NCI-H2196 (cell line): ENCODE data around the gene C4BPA.

ENCODE experiments used
- DNase-seq: peaks from one replicate; lab custom pipeline; 2025; ENCODE audit not compliant: unreplicated experiment; lab: John Stamatoyannopoulos, UW

Gene C4BPA

GRCh38 chr1:207179036-207179435 is 75.0 kb downstream of the C4BPA start:
- no peak for DNase-seq

- DNase-seq: no peak
Observed at GRCh38 chr1:207181847-207182246, 77.8 kb downstream of the C4BPA start.

- no peak for DNase-seq
Observed at GRCh38 chr1:207186503-207186902, 82.5 kb downstream of the C4BPA start.

GRCh38 chr1:207188901-207189300 is 84.9 kb downstream of the C4BPA start:
- no peak for DNase-seq

- no peak for DNase-seq
Observed at GRCh38 chr1:207191061-207191460, 87.0 kb downstream of the C4BPA start.

- DNase-seq: no peak
Observed at GRCh38 chr1:207191776-207192175, 87.7 kb downstream of the C4BPA start.

- DNase-seq: no peak
Observed at GRCh38 chr1:207194197-207194596, 90.2 kb downstream of the C4BPA start.
